ENCODE data around the gene RPP21. TPM values are rescaled to one million over a fixed set of nuclear protein-coding genes. Genes with fewer than 3 reads are reported as not detected.

The RPP21 gene
- total and polyA plus RNA-seq, 10 of the 15 experiments (the other 5 are each of a cell fraction or from before 2014, with no cell fraction given), result 14.3 to 94.6 (median 42.1) TPM

GRCh38 chr6:30331981-30332380 lies 13.0 kb upstream of the RPP21 start:
- FAIRE-seq (no peak), DNase-seq (ENCODE audit: low read depth, low spot score) (no peak), ATAC-seq (no peak)
- H4K20me1 ChIP-seq (ENCODE audit: control insufficient read depth, insufficient read depth), result no peaks in the 10 kb centered on the region
- in situ Hi-C loops (cut with MboI), result no loop called here
- CTCF ChIA-PET, result interaction anchor here (1.1 to 1.4 kb wide), 4 partner anchors 100 to 213 kb away, joined by 4 to 5 read pairs (median 4); no protein-coding TSS in a partner anchor
- no peak overlapping the region for H3K4me3 ChIP-seq
- peaks cover 5% of the 10 kb centered on the region for H3K79me2 ChIP-seq (ENCODE audit: control insufficient read depth, insufficient read depth, low read length)
- POLR2A ChIA-PET, result interaction anchor here (1.1 to 1.6 kb wide), 2 partner anchors 17 to 70 kb away, joined by 3 to 5 read pairs; no protein-coding TSS in a partner anchor
- no peak overlapping the region for H3K4me2 ChIP-seq (ENCODE audit: control insufficient read depth, insufficient read depth)
- no peak overlapping the region for H3K27ac ChIP-seq (ENCODE audit: control insufficient read depth, insufficient read depth)
- 95% methylated on average over 3 of the region's 3 CpGs for WGBS (ENCODE audit: insufficient coverage, insufficient replicate concordance, low lambda C conversion rate, missing lambda C conversion rate)
- H3K27me3 ChIP-seq (replicated peaks in 1 of 2; ENCODE audit: control insufficient read depth in 2 of 2, insufficient read depth in 2 of 2, low read length in 1 of 2), result no peaks in the 10 kb centered on the region
- no peak overlapping the region for H2AFZ ChIP-seq (ENCODE audit: control insufficient read depth, low read depth, low read length)
- RAD21 ChIA-PET (ENCODE audit: unreplicated experiment), result interaction anchor here (0.9 kb wide), 1 partner anchor 13 kb away, joined by 3 read pairs; the partner anchor contains the start of gene RPP21
- H3K36me3 ChIP-seq (ENCODE audit: control insufficient read depth in 2 of 2, insufficient read depth in 2 of 2, low read length in 1 of 2), result peaks cover 3 to 25% of the 10 kb centered on the region in 2 experiments
- SMC1A ChIA-PET (ENCODE audit: uncharacterized antibody, unreplicated experiment), result interaction anchor here (1.3 to 2.2 kb wide), 2 partner anchors 8 to 15 kb away, joined by 3 to 5 read pairs; no protein-coding TSS in a partner anchor
- intact Hi-C loops (cut with micrococcal nuclease; ENCODE audit: unreplicated experiment), result no loop called here
- H3K9me3 ChIP-seq (replicated peaks; ENCODE audit: control insufficient read depth, insufficient read depth, low read length), result no peaks in the 10 kb centered on the region
- no TSS peak for BruUV-seq (replicated peaks)
- H3K4me1 ChIP-seq (ENCODE audit: control insufficient read depth, insufficient read depth, low read length), result no peaks in the 10 kb centered on the region
- no peak overlapping the region for H3K9ac ChIP-seq (ENCODE audit: control insufficient read depth, insufficient read depth, low read length)
- TF ChIP-seq TARDBP (IDR thresholded peaks at IDR 0.05; ENCODE audit: borderline replicate concordance), result no peak
- no peak for TF ChIP-seq EZH2 (IDR thresholded peaks at IDR 0.05; ENCODE audit: borderline replicate concordance, control insufficient read depth, low read depth, low read length)
- TF ChIP-seq EGR1 (IDR thresholded peaks at IDR 0.05; ENCODE audit: borderline replicate concordance in 1 of 2, low read depth in 2 of 2, low read length in 2 of 2), result no peak
- TF ChIP-seq KAT2A (conservative IDR thresholded peaks at IDR 0.05; ENCODE audit: control insufficient read depth, low read depth, low read length), result no peak
- TF ChIP-seq SREBF2 (IDR thresholded peaks at IDR 0.05; ENCODE audit: low read length), result no peak
- no peak for TF ChIP-seq RCOR1 (conservative IDR thresholded peaks at IDR 0.05; ENCODE audit: low read depth, low read length)
- no peak for TF ChIP-seq POLR2AphosphoS5 (IDR thresholded peaks at IDR 0.05; ENCODE audit: low read length)
- TF ChIP-seq HDAC6 (IDR thresholded peaks at IDR 0.05; ENCODE audit: unreplicated experiment), result no peak
- no peak for TF ChIP-seq ZNF687 (IDR thresholded peaks at IDR 0.05)
- TF ChIP-seq PML (IDR thresholded peaks at IDR 0.05; ENCODE audit: low read length), result no peak
- TF ChIP-seq FOXK2 (IDR thresholded peaks at IDR 0.05), result no peak
- TF ChIP-seq BHLHE40 (IDR thresholded peaks at IDR 0.05; ENCODE audit: borderline replicate concordance in 1 of 2, low read depth in 2 of 2, low read length in 1 of 2), result no peak
- TF ChIP-seq ZZZ3 (IDR thresholded peaks at IDR 0.05; ENCODE audit: control insufficient read depth, insufficient read length, low read depth), result no peak
- TF ChIP-seq WRNIP1 (IDR thresholded peaks at IDR 0.05; ENCODE audit: borderline replicate concordance, low read depth, low read length), result no peak
- no peak for TF ChIP-seq CBX5 (IDR thresholded peaks at IDR 0.05; ENCODE audit: low read depth)
- TF ChIP-seq POU2F2 (IDR thresholded peaks at IDR 0.05; ENCODE audit: borderline replicate concordance, low read depth, low read length), result no peak
- TF ChIP-seq TBL1XR1 (IDR thresholded peaks at IDR 0.05; ENCODE audit: low read depth, low read length), result no peak
- no peak for TF ChIP-seq FOXM1 (IDR thresholded peaks at IDR 0.05; ENCODE audit: low read depth, low read length)
- no peak for TF ChIP-seq E4F1 (IDR thresholded peaks at IDR 0.05; ENCODE audit: borderline replicate concordance, partially characterized antibody)
